ENCODE measurements around the gene IL18R1.

Gene IL18R1

GRCh38 chr2:102355526-102356380 lies at the start of gene IL18R1:
Gene IL18R1, plus strand, starts transcription at chr2:102355796. Its CDS starts 6,865 bp downstream, at chr2:102362661.
- TF ChIP-seq CTCF (conservative IDR thresholded peaks at IDR 0.05) (peak; percentile 94), ZFX (IDR thresholded peaks at IDR 0.05) (no peak)

GRCh38 chr2:102306125-102306524 lies 49.5 kb upstream of the IL18R1 start:
- H3K27ac ChIP-seq = no peak overlapping the region

More at GRCh38 chr2:102355526-102356380, at the start of gene IL18R1:
- H3K27ac ChIP-seq = peak within 1 kb of the TSS; percentile 55

GRCh38 chr2:102310964-102311640 lies 44.5 kb upstream of the IL18R1 start, which contains the start of gene IL1RL1:
Gene IL1RL1, plus strand, starts transcription at chr2:102311563. Its CDS starts 26,702 bp downstream, at chr2:102338265.
- TF ChIP-seq ZFX (IDR thresholded peaks at IDR 0.05) (no peak), CTCF (conservative IDR thresholded peaks at IDR 0.05) (no peak)
- H3K27ac ChIP-seq = no peak within 1 kb of the TSS

More at GRCh38 chr2:102306125-102306524, 49.5 kb upstream of the IL18R1 start:
- TF ChIP-seq ZFX (IDR thresholded peaks at IDR 0.05) (no peak), CTCF (conservative IDR thresholded peaks at IDR 0.05) (no peak)

- TF ChIP-seq CTCF (conservative IDR thresholded peaks at IDR 0.05) (no peak), ZFX (IDR thresholded peaks at IDR 0.05) (no peak)
- H3K27ac ChIP-seq = no peak overlapping the region
These were observed 42.6 kb upstream of the IL18R1 start for GRCh38 chr2:102313025-102313424.

GRCh38 chr2:102313471-102313870 lies 42.1 kb upstream of the IL18R1 start:
- TF ChIP-seq ZFX (IDR thresholded peaks at IDR 0.05) (no peak), CTCF (conservative IDR thresholded peaks at IDR 0.05) (no peak)
- no peak overlapping the region for H3K27ac ChIP-seq

- no peak overlapping the region for H3K27ac ChIP-seq
- TF ChIP-seq CTCF (conservative IDR thresholded peaks at IDR 0.05) (no peak), ZFX (IDR thresholded peaks at IDR 0.05) (no peak)
These were observed 41.6 kb upstream of the IL18R1 start for GRCh38 chr2:102313950-102314349.

- H3K27ac ChIP-seq = no peak overlapping the region
- TF ChIP-seq CTCF (conservative IDR thresholded peaks at IDR 0.05) (no peak), ZFX (IDR thresholded peaks at IDR 0.05) (no peak)
These were observed 39.7 kb upstream of the IL18R1 start for GRCh38 chr2:102315921-102316320.
